NB4 (cell line): ENCODE measurements around the gene FITM1.

ENCODE experiments used
- CTCF ChIP-seq: IDR thresholded peaks from one replicate; pipeline ENCODE4 v1.5.1; 2012; ENCODE audit warnings: low read depth, low read length
- POLR2A ChIP-seq: IDR thresholded peaks from 2 replicates; pipeline ENCODE4 v1.6.1; 2011; ENCODE audit warnings: mild to moderate bottlenecking; ENCODE audit not compliant: insufficient read length; ENCODE audit errors: extremely low read depth

- TF ChIP-seq CTCF: no peak
- no peak for TF ChIP-seq POLR2A
Observed at GRCh38 chr14:24167469-24168114, 37.1 kb downstream of the FITM1 start.
